H1 (cell line): Measurements from ENCODE around the gene HMGN3. TPM values are rescaled to one million over a fixed set of nuclear protein-coding genes. Genes with fewer than 3 reads are reported as not detected.

Experiments used
- CBX5 ChIP-seq: fragments of 300-800, 300-1000 bp; sonication (generic); IDR thresholded peaks from 2 replicates; pipeline ENCODE4 v1.7.1; 2016; ENCODE audit warnings: antibody characterized with exemption, low read length, low read depth
- CHD7 ChIP-seq: fragments of 300-600 bp; sonication (generic); IDR thresholded peaks from 2 replicates; pipeline ENCODE4 v1.7.1; 2012; ENCODE audit warnings: low read length, moderate library complexity, mild to moderate bottlenecking, inconsistent platforms; ENCODE audit not compliant: insufficient replicate concordance
- FOSL1 ChIP-seq: IDR thresholded peaks from 2 replicates; pipeline ENCODE4 v1.6.1; 2011; ENCODE audit warnings: mild to moderate bottlenecking, low read depth, low read length, moderate library complexity; ENCODE audit not compliant: insufficient read depth
- HDAC2 ChIP-seq, 2 experiments: fragments of 300-600 bp in 1 of 2; sonication (generic) in 1 of 2; IDR thresholded peaks; 2 replicates each; pipeline ENCODE4 v1.6.1; 2011 to 2012; ENCODE audit warnings: low read depth in 2 of 2, low read length in 2 of 2, mild to moderate bottlenecking in 2 of 2, moderate library complexity in 2 of 2, borderline replicate concordance in 1 of 2, inconsistent platforms in 1 of 2
- HDAC6 ChIP-seq: IDR thresholded peaks from one replicate; pipeline ENCODE4 v1.7.1; 2012; ENCODE audit warnings: low read depth, mild to moderate bottlenecking, inconsistent platforms, low read length, moderate library complexity
- JUND ChIP-seq: IDR thresholded peaks from 2 replicates; pipeline ENCODE4 v1.6.1; 2011; ENCODE audit warnings: mild to moderate bottlenecking, improper control_type of control experiment, low read length
- POLR2A ChIP-seq, 2 experiments: IDR thresholded peaks; 1 replicate in 1 of 2; 2 replicates in 1 of 2; pipeline ENCODE4 v1.6.1; 2011; ENCODE audit warnings: low read depth in 2 of 2, low read length in 2 of 2, mild to moderate bottlenecking in 2 of 2; ENCODE audit errors: control extremely low read depth in 1 of 2
- SP2 ChIP-seq: IDR thresholded peaks from 2 replicates; pipeline ENCODE4 v1.6.1; 2012; ENCODE audit warnings: mild to moderate bottlenecking, low read length, inconsistent platforms
- TBP ChIP-seq: IDR thresholded peaks from 2 replicates; pipeline ENCODE4 v1.6.1; 2011; ENCODE audit warnings: low read depth, low read length, improper control_type of control experiment
- TEAD4 ChIP-seq: IDR thresholded peaks from 2 replicates; pipeline ENCODE4 v1.6.1; 2012; ENCODE audit warnings: low read depth, low read length, inconsistent platforms, mixed read lengths
- polyA plus RNA-seq, 7 experiments: library from polyadenylated mRNA; depleted of rRNA in 3 of 7; stranded (reverse) in 5 of 7; unstranded in 2 of 7; fragments of >200 nt in 5 of 7; fragments of 200-250 nt in 2 of 7; gene quantifications; 1 replicate in 5 of 7; 2 replicates in 1 of 7; 4 replicates in 1 of 7; pipeline versions ENCODE4 v1.2.1 to v1.2.3, GENCODE V29; 2011 to 2013; ENCODE audit warnings: missing spikeins in 2 of 7, mixed read lengths in 2 of 7
- total RNA-seq: library from RNA; stranded (reverse); fragmentation: NEBNext Ultra II Directional; extraction: Animal tissue kit (Norgen Biotek cat#: 25700); gene quantifications from 2 replicates; pipeline ENCODE4 v1.2.1, GENCODE V29; 2021
- TF ChIP-seq, protein P1 (sequence below): IDR thresholded peaks from 2 replicates; pipeline ENCODE4 v1.6.1; 2011; ENCODE audit warnings: low read depth, mild to moderate bottlenecking, low read length; ENCODE audit not compliant: insufficient read depth

Gene HMGN3
- total and polyA plus RNA-seq, 2 of the 8 experiments (the other 6 are each of a cell fraction or from before 2014, with no cell fraction given), result 84.4 to 167 TPM

- TF ChIP-seq CHD7 (no peak), HDAC6 (no peak), CBX5 (no peak), JUND (no peak), FOSL1 (no peak), SP2 (no peak), TBP (no peak), HDAC2 (IDR thresholded peaks at IDR 0.05; ENCODE audit: borderline replicate concordance in 1 of 2, low read depth in 2 of 2, low read length in 2 of 2) (no peak), TEAD4 (no peak), POLR2A (IDR thresholded peaks at IDR 0.05; ENCODE audit: control extremely low read depth in 1 of 2, low read depth in 2 of 2, low read length in 2 of 2) (no peak)
- TF ChIP-seq, protein P1, sequence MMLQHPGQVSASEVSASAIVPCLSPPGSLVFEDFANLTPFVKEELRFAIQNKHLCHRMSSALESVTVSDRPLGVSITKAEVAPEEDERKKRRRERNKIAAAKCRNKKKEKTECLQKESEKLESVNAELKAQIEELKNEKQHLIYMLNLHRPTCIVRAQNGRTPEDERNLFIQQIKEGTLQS, result no peak
These were observed 75.5 kb downstream of the HMGN3 start (continued) for GRCh38 chr6:79158856-79159516.
